ENCODE results near the gene UBE4B. TPM values are rescaled to one million over a fixed set of nuclear protein-coding genes. Genes with fewer than 3 reads are reported as not detected.

Gene UBE4B
- total and polyA plus RNA-seq, 3 donors from 2014 or later = 26.1 to 63.3 (median 62.0) TPM

- intact Hi-C loops (cut with DNase I; ENCODE audit: low total_unique reads) = no loop called here
- 88 to 95% methylated on average over 16 of the region's 16 CpGs for WGBS, 2 donors
- Histone ChIP-seq H3K27me3 (no peaks in the 10 kb centered on the region), H3K4me3 (no peak overlapping the region), H3K4me1 (peaks cover 20% of the 10 kb centered on the region), H3K36me3 (ENCODE audit: low read depth, missing control alignments) (no peaks in the 10 kb centered on the region), H3K27ac (no peak overlapping the region), H3K9me3 (no peaks in the 10 kb centered on the region)
- no peak for TF ChIP-seq CTCF (IDR thresholded peaks at IDR 0.05)
- no peak for TF ChIP-seq POLR2A (IDR thresholded peaks at IDR 0.05)
- no peak for DNase-seq
Measured at GRCh38 chr1:10171105-10171767, 138.5 kb downstream of the UBE4B start.

GRCh38 chr1:10171995-10172669 is 139.4 kb downstream of the UBE4B start:
- DNase-seq = no peak
- H3K9me3 ChIP-seq = no peaks in the 10 kb centered on the region
- intact Hi-C loops (cut with DNase I; ENCODE audit: low total_unique reads) = no loop called here
- WGBS, 2 donors = 89 to 94% methylated on average over 8 of the region's 8 CpGs
- no peak for TF ChIP-seq CTCF (IDR thresholded peaks at IDR 0.05)
- TF ChIP-seq POLR2A (IDR thresholded peaks at IDR 0.05) = no peak
- H3K27ac ChIP-seq = no peak overlapping the region
- peaks cover 20% of the 10 kb centered on the region for H3K4me1 ChIP-seq
- no peak overlapping the region for H3K4me3 ChIP-seq
- no peaks in the 10 kb centered on the region for H3K27me3 ChIP-seq
- H3K36me3 ChIP-seq (ENCODE audit: low read depth, missing control alignments) = no peaks in the 10 kb centered on the region

- Histone ChIP-seq H3K4me3 (no peak overlapping the region), H3K4me1 (peaks cover 20% of the 10 kb centered on the region), H3K27me3 (no peaks in the 10 kb centered on the region), H3K9me3 (no peaks in the 10 kb centered on the region), H3K27ac (no peak overlapping the region), H3K36me3 (ENCODE audit: low read depth, missing control alignments) (no peaks in the 10 kb centered on the region)
- WGBS, 2 donors = 90 to 93% methylated on average over 9 to 10 of the region's 10 CpGs
- no peak for TF ChIP-seq CTCF (IDR thresholded peaks at IDR 0.05)
- TF ChIP-seq POLR2A (IDR thresholded peaks at IDR 0.05) = no peak
- intact Hi-C loops (cut with DNase I; ENCODE audit: low total_unique reads) = no loop called here
- DNase-seq = no peak
Measured at GRCh38 chr1:10173582-10173981, 140.8 kb downstream of the UBE4B start.

- intact Hi-C loops (cut with DNase I; ENCODE audit: low total_unique reads) = no loop called here
- Histone ChIP-seq H3K4me3 (no peak overlapping the region), H3K27me3 (no peaks in the 10 kb centered on the region), H3K36me3 (ENCODE audit: low read depth, missing control alignments) (no peaks in the 10 kb centered on the region), H3K9me3 (no peaks in the 10 kb centered on the region), H3K4me1 (no peaks in the 10 kb centered on the region), H3K27ac (no peak overlapping the region)
- no peak for DNase-seq
- WGBS, 2 donors = 63 to 65% methylated on average over 5 of the region's 5 CpGs
- no peak for TF ChIP-seq CTCF (IDR thresholded peaks at IDR 0.05)
- TF ChIP-seq POLR2A (IDR thresholded peaks at IDR 0.05) = no peak
Measured at GRCh38 chr1:10177876-10178275, 145.1 kb downstream of the UBE4B start.

All from testis (tissue), 3 donors.